Measurements from ENCODE around the gene GPR15.

GPR15 gene

GRCh38 chr3:98529856-98530459, 1.8 kb upstream of the GPR15 start:
- no peak for DNase-seq (ENCODE audit: extremely low read depth, low read depth)
- TF ChIP-seq, protein P1, sequence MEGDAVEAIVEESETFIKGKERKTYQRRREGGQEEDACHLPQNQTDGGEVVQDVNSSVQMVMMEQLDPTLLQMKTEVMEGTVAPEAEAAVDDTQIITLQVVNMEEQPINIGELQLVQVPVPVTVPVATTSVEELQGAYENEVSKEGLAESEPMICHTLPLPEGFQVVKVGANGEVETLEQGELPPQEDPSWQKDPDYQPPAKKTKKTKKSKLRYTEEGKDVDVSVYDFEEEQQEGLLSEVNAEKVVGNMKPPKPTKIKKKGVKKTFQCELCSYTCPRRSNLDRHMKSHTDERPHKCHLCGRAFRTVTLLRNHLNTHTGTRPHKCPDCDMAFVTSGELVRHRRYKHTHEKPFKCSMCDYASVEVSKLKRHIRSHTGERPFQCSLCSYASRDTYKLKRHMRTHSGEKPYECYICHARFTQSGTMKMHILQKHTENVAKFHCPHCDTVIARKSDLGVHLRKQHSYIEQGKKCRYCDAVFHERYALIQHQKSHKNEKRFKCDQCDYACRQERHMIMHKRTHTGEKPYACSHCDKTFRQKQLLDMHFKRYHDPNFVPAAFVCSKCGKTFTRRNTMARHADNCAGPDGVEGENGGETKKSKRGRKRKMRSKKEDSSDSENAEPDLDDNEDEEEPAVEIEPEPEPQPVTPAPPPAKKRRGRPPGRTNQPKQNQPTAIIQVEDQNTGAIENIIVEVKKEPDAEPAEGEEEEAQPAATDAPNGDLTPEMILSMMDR (IDR thresholded peaks at IDR 0.05; ENCODE audit: low read depth, low read length) = no peak

DNA sequence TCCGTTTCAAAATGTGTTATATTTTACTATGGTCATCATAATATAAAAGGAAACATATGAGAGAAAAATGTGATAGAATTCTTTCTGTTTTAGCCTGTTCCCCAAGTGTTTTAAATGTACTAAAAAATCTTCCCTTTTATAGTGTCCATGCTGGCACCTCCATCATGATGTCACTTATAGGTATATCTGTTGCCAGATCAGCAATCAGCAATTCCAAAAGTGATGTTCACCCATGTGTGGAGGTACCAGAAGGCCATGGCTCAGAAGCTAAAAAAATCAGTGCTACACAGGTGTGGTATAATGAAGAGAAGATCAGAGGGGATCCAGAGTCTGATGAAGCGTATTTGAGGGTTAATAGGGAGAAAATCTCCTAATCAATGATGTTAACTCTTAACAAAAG, 1.1 kb upstream of the GPR15 start:
- TF ChIP-seq, protein P1 (IDR thresholded peaks at IDR 0.05; ENCODE audit: low read depth, low read length) = no peak

GRCh38 chr3:98532275-98532637, 478 bp downstream of the GPR15 start:
- no peak for DNase-seq (ENCODE audit: extremely low read depth, low read depth)
- TF ChIP-seq, protein P1 (IDR thresholded peaks at IDR 0.05; ENCODE audit: low read depth, low read length) = no peak

More for the DNA sequence above, 1.1 kb upstream of the GPR15 start:
- DNase-seq (ENCODE audit: extremely low read depth, low read depth) = no peak

GRCh38 chr3:98532709-98533571, 1.2 kb downstream of the GPR15 start:
- TF ChIP-seq, protein P1 (IDR thresholded peaks at IDR 0.05; ENCODE audit: low read depth, low read length) = no peak
- no peak for DNase-seq (ENCODE audit: extremely low read depth, low read depth)

- no peak for DNase-seq (ENCODE audit: extremely low read depth, low read depth)
- TF ChIP-seq, protein P1 (IDR thresholded peaks at IDR 0.05; ENCODE audit: low read depth, low read length) = no peak
Observed at GRCh38 chr3:98534168-98534567, 2.4 kb downstream of the GPR15 start.

DNA sequence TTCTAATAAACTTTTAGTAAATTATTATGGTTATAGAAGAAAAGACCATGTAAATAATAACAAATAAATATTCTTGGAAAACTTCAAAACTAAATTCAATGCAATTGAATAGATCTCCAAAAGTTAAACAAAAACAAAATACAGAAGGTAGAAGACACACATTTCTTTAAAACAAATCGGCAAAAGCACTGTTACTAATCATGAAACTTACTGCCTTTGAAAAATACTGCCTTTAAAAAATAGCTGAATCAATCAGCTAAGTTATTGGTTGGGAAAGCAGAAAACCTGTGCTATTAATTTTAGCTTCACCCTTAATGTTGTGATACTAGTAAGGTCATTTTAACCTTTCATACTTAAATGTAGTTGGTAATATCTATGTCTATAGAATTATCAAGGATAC, 3.0 kb downstream of the GPR15 start:
- TF ChIP-seq, protein P1 (IDR thresholded peaks at IDR 0.05; ENCODE audit: low read depth, low read length) = no peak
- DNase-seq (ENCODE audit: extremely low read depth, low read depth) = no peak

DNA sequence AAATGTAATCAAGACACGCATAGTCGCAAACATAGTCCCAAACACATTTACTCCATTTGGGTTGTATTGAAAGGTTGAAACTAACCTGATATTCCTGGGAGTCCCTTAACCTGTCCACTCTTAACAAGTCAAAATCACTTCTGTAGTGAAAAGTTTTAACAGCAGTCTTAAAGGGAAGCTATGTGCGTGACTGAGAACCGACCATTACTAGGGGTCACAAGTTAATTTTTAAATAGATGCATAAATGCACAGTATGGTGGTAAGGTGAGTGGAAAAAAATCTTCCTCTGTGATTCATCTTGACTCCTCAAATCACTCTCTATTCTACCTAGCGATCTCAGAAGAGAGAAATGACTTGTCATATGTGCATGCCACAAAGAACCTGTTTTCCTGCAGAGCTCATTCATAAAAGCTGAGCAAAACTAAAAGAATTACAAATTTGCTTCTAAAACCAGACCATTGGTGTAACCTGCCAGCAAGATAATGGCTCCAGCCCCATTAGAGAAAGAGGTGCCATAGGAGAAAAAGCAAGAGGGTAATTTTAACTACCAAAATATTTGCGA, 4.8 kb downstream of the GPR15 start:
- TF ChIP-seq, protein P1 (IDR thresholded peaks at IDR 0.05; ENCODE audit: low read depth, low read length) = no peak
- DNase-seq (ENCODE audit: extremely low read depth, low read depth) = no peak
